RKO (cell line): ENCODE data around the gene GABRB1.
A peak's percentile ranks its signal among the peaks of the same experiment; 100 is the strongest.
"Not testable (repeated sequence)": the region's sequence is repeated elsewhere in the genome, so short reads cannot be mapped to it uniquely, and the experiment has no call there.

Experiments used
- DNase-seq: peaks from one replicate; pipeline ENCODE4 v3.0.0-alpha.2; 2016; ENCODE audit warnings: low spot score

GABRB1 gene

GRCh38 chr4:47309165-47309564 is 277.8 kb downstream of the GABRB1 start:
- DNase-seq, result no peak

- no peak for DNase-seq
These were observed 280.8 kb downstream of the GABRB1 start for GRCh38 chr4:47312170-47312569.

GRCh38 chr4:47313384-47313783 is 282.0 kb downstream of the GABRB1 start:
- no peak for DNase-seq

- DNase-seq, result peak; percentile 64
These were observed 284.0 kb downstream of the GABRB1 start for GRCh38 chr4:47315346-47315745.

GRCh38 chr4:47326025-47326424 is 294.7 kb downstream of the GABRB1 start:
- DNase-seq, result no peak

GRCh38 chr4:47330866-47331265 is 299.5 kb downstream of the GABRB1 start:
- no peak for DNase-seq

- peak; percentile 30 for DNase-seq
These were observed 303.3 kb downstream of the GABRB1 start for GRCh38 chr4:47334652-47335051.

GRCh38 chr4:47337893-47338292 is 306.5 kb downstream of the GABRB1 start:
- no peak for DNase-seq

GRCh38 chr4:47340914-47341313 is 309.5 kb downstream of the GABRB1 start:
- DNase-seq, result no peak

GRCh38 chr4:47342796-47343195 is 311.4 kb downstream of the GABRB1 start:
- no peak for DNase-seq

- DNase-seq, result no peak
These were observed 318.0 kb downstream of the GABRB1 start for GRCh38 chr4:47349326-47349725.

- DNase-seq, result no peak
These were observed 324.2 kb downstream of the GABRB1 start for GRCh38 chr4:47355568-47355967.

- no peak for DNase-seq
These were observed 328.5 kb downstream of the GABRB1 start for GRCh38 chr4:47359891-47360290.

- no peak for DNase-seq
These were observed 336.4 kb downstream of the GABRB1 start for GRCh38 chr4:47367761-47368160.

- DNase-seq, result no peak
These were observed 336.8 kb downstream of the GABRB1 start for GRCh38 chr4:47368211-47368610.

- DNase-seq, result no peak
These were observed 341.2 kb downstream of the GABRB1 start for GRCh38 chr4:47372561-47372960.

- no peak for DNase-seq
These were observed 341.8 kb downstream of the GABRB1 start for GRCh38 chr4:47373174-47373573.

GRCh38 chr4:47373709-47374108 is 342.3 kb downstream of the GABRB1 start:
- no peak for DNase-seq

- DNase-seq, result peak; percentile 31
These were observed 343.1 kb downstream of the GABRB1 start for GRCh38 chr4:47374477-47374876.

GRCh38 chr4:47378021-47378530 is 346.7 kb downstream of the GABRB1 start:
- DNase-seq, result not testable (repeated sequence)

- DNase-seq, result no peak
These were observed 349.8 kb downstream of the GABRB1 start for GRCh38 chr4:47381172-47381571.

- DNase-seq, result no peak
These were observed 351.5 kb downstream of the GABRB1 start for GRCh38 chr4:47382846-47383360.

- peak; percentile 65 for DNase-seq
These were observed 352.6 kb downstream of the GABRB1 start for GRCh38 chr4:47383829-47384427.

GRCh38 chr4:47386146-47386545 is 354.8 kb downstream of the GABRB1 start:
- no peak for DNase-seq
